Fibroblast of lung (primary cell): Measurements from ENCODE around the gene TSPAN18. TPM values are rescaled to one million over a fixed set of nuclear protein-coding genes. Genes with fewer than 3 reads are reported as not detected.

Source experiments
- DNase-seq, 2 donors: peaks; one replicate each; pipeline versions ENCODE4 v3.0.0 to v3.0.0-alpha.2; 2010; ENCODE audit warnings: low read depth in 2 of 2
- H2AFZ ChIP-seq: 2 replicates; pipeline ENCODE4 v1.5.1; 2012; ENCODE audit warnings: low read length, control low read depth, inconsistent platforms
- H3K27ac ChIP-seq: 2 replicates; pipeline ENCODE4 v1.5.1; 2011; ENCODE audit warnings: low read length, control low read depth; ENCODE audit not compliant: insufficient read depth
- H3K27me3 ChIP-seq: 2 replicates; pipeline ENCODE4 v1.5.1; 2011; ENCODE audit warnings: mild to moderate bottlenecking, low read length; ENCODE audit not compliant: control insufficient read depth, insufficient read depth
- H3K36me3 ChIP-seq: 2 replicates; pipeline ENCODE4 v1.5.1; 2011; ENCODE audit warnings: low read length; ENCODE audit not compliant: control insufficient read depth, insufficient read depth
- H3K4me1 ChIP-seq: 2 replicates; pipeline ENCODE4 v1.5.1; 2011; ENCODE audit warnings: low read length; ENCODE audit not compliant: control insufficient read depth, insufficient read depth; ENCODE audit errors: extremely low read depth
- H3K4me2 ChIP-seq: 2 replicates; pipeline ENCODE4 v1.5.1; 2011; ENCODE audit warnings: low read length, control low read depth; ENCODE audit not compliant: insufficient read depth; ENCODE audit errors: extremely low read depth
- H3K4me3 ChIP-seq, 4 experiments: fragments of 200-600 bp in 1 of 4; sonication (generic) in 1 of 4; replicated peaks in 1 of 4; 2 replicates each; pipeline ENCODE4 v1.5.1; 2011 to 2016; ENCODE audit warnings: low read length in 4 of 4, low read depth in 3 of 4, mild to moderate bottlenecking in 3 of 4, control low read depth in 2 of 4, inconsistent platforms in 1 of 4, mixed read lengths in 1 of 4; ENCODE audit not compliant: insufficient read depth in 1 of 4; ENCODE audit errors: control extremely low read depth in 1 of 4
- H3K79me2 ChIP-seq: 2 replicates; pipeline ENCODE4 v1.5.1; 2012; ENCODE audit warnings: mild to moderate bottlenecking, low read length, inconsistent platforms; ENCODE audit not compliant: control insufficient read depth, insufficient read depth
- H3K9ac ChIP-seq: 2 replicates; pipeline ENCODE4 v1.5.1; 2011; ENCODE audit warnings: mild to moderate bottlenecking, low read length, control low read depth; ENCODE audit not compliant: insufficient read depth
- H3K9me3 ChIP-seq: 2 replicates; pipeline ENCODE4 v1.5.1; 2012; ENCODE audit warnings: low read depth, low read length; ENCODE audit not compliant: control insufficient read depth, insufficient read depth
- H4K20me1 ChIP-seq: 2 replicates; pipeline ENCODE4 v1.5.1; 2011; ENCODE audit warnings: low read length; ENCODE audit not compliant: control insufficient read depth, insufficient read depth; ENCODE audit errors: extremely low read depth
- CTCF ChIP-seq, 2 donors: IDR thresholded peaks in 1 of 2; conservative IDR thresholded peaks in 1 of 2; 1 replicate in 1 of 2; 2 replicates in 1 of 2; pipeline ENCODE4 v1.5.1; 2011 to 2012; ENCODE audit warnings: low read length in 2 of 2, control low read depth in 1 of 2, inconsistent platforms in 1 of 2, low read depth in 1 of 2, mild to moderate bottlenecking in 1 of 2
- EZH2 ChIP-seq: IDR thresholded peaks from 2 replicates; pipeline ENCODE4 v1.5.1; 2012; ENCODE audit warnings: low read length, control low read depth, mild to moderate bottlenecking; ENCODE audit errors: missing control alignments
- polyA plus RNA-seq, 2 donors: library from polyadenylated mRNA; depleted of rRNA in 1 of 2; stranded (reverse) in 1 of 2; unstranded in 1 of 2; fragments of >200 nt; gene quantifications; 2 replicates each; pipeline ENCODE4 v1.2.1, GENCODE V29; 2011 to 2012; ENCODE audit warnings: missing spikeins in 1 of 2
- total RNA-seq: library from RNA; depleted of rRNA; stranded (reverse); fragments of >200 nt; gene quantifications from 2 replicates; pipeline ENCODE4 v1.2.1, GENCODE V29; 2014

The TSPAN18 gene
- total and polyA plus RNA-seq, 2 donors (not counting 1 experiment from before 2014, with no cell fraction given): 0.15 TPM; not detected in 1

GRCh38 chr11:44718057-44718456 lies 8.7 kb upstream of the TSPAN18 start:
- no peaks in the 10 kb centered on the region for H3K27me3 ChIP-seq
- no peaks in the 10 kb centered on the region for H3K36me3 ChIP-seq
- no peak for DNase-seq
- H2AFZ ChIP-seq: no peak overlapping the region
- H3K4me3 ChIP-seq: no peak overlapping the region
- H4K20me1 ChIP-seq: no peaks in the 10 kb centered on the region
- no peaks in the 10 kb centered on the region for H3K79me2 ChIP-seq
- H3K27ac ChIP-seq: no peak overlapping the region
- H3K4me2 ChIP-seq: no peak overlapping the region
- H3K9me3 ChIP-seq: no peaks in the 10 kb centered on the region
- no peak for TF ChIP-seq CTCF (conservative IDR thresholded peaks at IDR 0.05 in 1 of 2, IDR thresholded peaks at IDR 0.05 in 1 of 2; ENCODE audit: low read depth in 1 of 2, low read length in 2 of 2)
- no peak for TF ChIP-seq EZH2
- H3K4me1 ChIP-seq: no peaks in the 10 kb centered on the region
- no peak overlapping the region for H3K9ac ChIP-seq

DNA sequence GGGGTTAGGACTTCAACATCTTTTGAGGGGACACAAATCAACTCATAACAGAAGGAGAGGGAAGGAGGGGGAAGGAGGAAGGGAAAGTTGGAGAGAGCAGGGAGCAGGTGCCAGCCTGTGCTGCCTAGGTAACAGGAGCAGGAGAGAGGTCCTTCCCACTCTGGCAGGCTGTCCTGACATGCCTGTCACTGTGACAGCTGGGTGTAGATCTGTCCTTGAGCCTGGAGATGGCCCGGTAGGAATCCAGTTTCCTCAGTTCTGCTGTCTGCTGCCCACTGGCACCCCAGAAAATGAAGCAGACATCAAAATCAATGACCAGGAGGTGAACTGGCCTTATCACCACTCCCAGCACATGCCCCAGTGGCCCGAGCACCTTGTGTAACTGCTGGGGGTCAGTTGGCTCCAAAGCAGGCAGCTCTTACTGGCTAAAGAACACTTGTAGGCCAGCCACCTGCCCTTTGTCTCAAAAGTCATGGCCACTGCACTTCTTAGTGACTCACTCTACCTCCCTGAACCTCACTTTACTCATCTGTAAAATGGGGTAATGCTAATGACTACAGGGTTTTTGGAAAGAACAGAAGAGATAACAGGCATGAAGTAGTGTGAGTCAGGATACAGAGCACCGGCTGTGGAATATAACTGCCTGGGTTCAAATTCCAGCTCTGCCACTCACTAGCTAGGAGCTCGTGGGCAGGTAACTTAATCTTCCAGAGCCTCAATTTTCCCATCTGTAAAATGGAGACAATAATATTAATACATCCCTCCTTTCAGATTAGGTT lies 8.0 kb upstream of the TSPAN18 start:
- Histone ChIP-seq H3K4me1 (no peaks in the 10 kb centered on the region), H3K79me2 (no peaks in the 10 kb centered on the region), H3K4me3 (no peak overlapping the region), H3K27me3 (no peaks in the 10 kb centered on the region), H3K36me3 (no peaks in the 10 kb centered on the region), H2AFZ (no peak overlapping the region), H4K20me1 (no peaks in the 10 kb centered on the region), H3K27ac (no peak overlapping the region), H3K9me3 (no peaks in the 10 kb centered on the region), H3K4me2 (no peak overlapping the region), H3K9ac (no peak overlapping the region)
- DNase-seq: no peak
- TF ChIP-seq EZH2 (no peak), CTCF (conservative IDR thresholded peaks at IDR 0.05 in 1 of 2, IDR thresholded peaks at IDR 0.05 in 1 of 2; ENCODE audit: low read depth in 1 of 2, low read length in 2 of 2) (no peak)

DNA sequence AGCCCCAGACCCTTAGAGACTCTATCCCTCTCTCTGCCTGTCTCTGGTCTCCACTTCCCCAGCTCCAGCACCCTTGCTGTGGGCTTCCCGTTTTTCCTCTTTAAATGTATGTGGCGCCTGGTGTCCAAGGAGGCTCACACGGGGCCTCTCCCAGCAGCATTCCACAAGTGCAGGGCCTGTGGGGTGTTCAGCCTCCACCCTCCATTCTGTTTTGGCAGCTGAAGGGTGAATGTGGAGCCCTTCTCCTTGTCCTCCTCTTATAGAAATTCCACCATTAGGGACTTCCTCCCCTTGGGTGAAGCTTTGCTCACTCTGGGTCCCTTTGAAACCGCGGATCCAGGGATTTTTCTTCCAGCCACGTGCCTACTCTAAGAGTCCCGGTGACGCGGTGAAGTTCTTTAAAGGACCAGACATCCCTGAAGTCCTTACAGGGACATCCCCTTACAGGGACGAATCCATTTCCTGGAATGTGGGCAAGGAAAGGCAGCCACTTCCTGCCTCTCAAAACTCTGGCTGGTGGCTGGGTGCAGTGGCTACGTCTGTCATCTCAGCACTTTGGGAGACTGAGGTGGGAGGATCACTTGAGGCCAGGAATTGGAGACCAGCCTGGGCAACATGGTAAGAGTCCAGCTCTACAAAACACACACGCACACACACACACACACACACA lies 1.6 kb upstream of the TSPAN18 start:
- H3K9me3 ChIP-seq: no peaks in the 10 kb centered on the region
- no peaks in the 10 kb centered on the region for H4K20me1 ChIP-seq
- peak; percentile 21 for TF ChIP-seq EZH2
- TF ChIP-seq CTCF (conservative IDR thresholded peaks at IDR 0.05 in 1 of 2, IDR thresholded peaks at IDR 0.05 in 1 of 2; ENCODE audit: low read depth in 1 of 2, low read length in 2 of 2): no peak
- H3K4me2 ChIP-seq: no peak overlapping the region
- no peaks in the 10 kb centered on the region for H3K79me2 ChIP-seq
- no peak overlapping the region for H2AFZ ChIP-seq
- no peaks in the 10 kb centered on the region for H3K4me1 ChIP-seq
- H3K4me3 ChIP-seq: no peak overlapping the region
- H3K27me3 ChIP-seq: peaks cover 32% of the 10 kb centered on the region
- no peaks in the 10 kb centered on the region for H3K36me3 ChIP-seq
- no peak for DNase-seq
- H3K9ac ChIP-seq: no peak overlapping the region
- H3K27ac ChIP-seq: no peak overlapping the region
